Measurements from ENCODE around the gene NUP42. TPM values are rescaled to one million over a fixed set of nuclear protein-coding genes. Genes with fewer than 3 reads are reported as not detected.

Gene NUP42
- total and polyA plus RNA-seq, 2 donors from 2014 or later: 24.8 to 28.8 TPM

DNA sequence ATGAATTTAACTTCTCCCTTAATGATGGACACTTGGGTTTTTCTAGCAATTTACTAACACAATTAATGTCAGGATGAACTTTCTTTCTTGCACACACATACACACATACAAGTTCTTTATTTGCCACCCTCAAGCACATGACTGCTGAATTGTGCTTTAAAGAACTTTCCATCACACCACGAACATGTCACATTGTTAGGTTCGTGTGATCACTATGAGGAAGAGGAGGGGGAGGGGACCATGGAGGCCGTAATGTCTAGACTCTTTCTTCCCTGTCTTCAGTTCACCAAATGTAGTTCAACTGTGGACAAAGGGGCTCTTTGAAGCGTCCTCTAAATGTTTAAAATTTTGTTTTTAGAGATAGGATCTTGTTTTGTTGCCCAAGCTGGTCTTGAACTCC lies 31.0 kb downstream of the NUP42 start:
- peak overlapping the region in 1 of 2 donors; percentile 28 for H3K27ac ChIP-seq (ENCODE audit: low read depth in 2 of 2, low read length in 2 of 2)
- H3K4me1 ChIP-seq (ENCODE audit: control insufficient read depth in 2 of 3, insufficient read depth in 2 of 3, low read depth in 1 of 3, low read length in 3 of 3): peaks cover 5 to 10% (median 9%) of the 10 kb centered on the region in 3 donors

DNA sequence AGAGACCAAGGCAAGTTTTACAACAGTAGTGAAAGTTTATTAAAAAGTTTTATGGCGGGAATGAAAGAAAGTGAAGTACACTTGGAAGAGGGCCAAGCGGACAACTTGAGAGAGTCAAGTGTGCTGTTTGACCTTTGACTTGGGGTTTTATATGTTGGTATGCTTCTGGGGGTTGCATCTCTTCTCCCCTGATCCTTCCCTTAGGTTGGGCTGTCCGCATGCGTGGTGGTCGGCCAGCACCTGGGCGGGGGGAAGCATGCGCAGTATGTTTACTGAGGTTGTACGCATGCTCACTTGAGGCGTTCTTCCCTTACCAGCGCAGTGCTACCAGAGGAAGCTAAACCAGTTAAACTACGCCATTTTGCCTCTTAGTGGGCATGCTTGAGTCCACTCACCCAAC lies 31.9 kb downstream of the NUP42 start:
- Histone ChIP-seq H3K36me3 (ENCODE audit: control insufficient read depth in 2 of 3, insufficient read depth in 3 of 3, low read length in 3 of 3) (no peaks in the 10 kb centered on the region), H3K9ac (ENCODE audit: low read length in 3 of 3) (no peak overlapping the region), H3K4me1 (ENCODE audit: control insufficient read depth in 2 of 3, insufficient read depth in 2 of 3, low read depth in 1 of 3, low read length in 3 of 3) (peaks cover 5 to 10% (median 9%) of the 10 kb centered on the region in 3 donors), H3K27me3 (ENCODE audit: control insufficient read depth, insufficient read depth, low read length) (no peaks in the 10 kb centered on the region), H3K4me3 (ENCODE audit: low read length in 3 of 3) (no peak overlapping the region), H3K27ac (ENCODE audit: low read depth in 2 of 2, low read length in 2 of 2) (no peak overlapping the region), H3K9me3 (ENCODE audit: control insufficient read depth in 2 of 3, insufficient read depth in 1 of 3, low read length in 3 of 3) (no peaks in the 10 kb centered on the region)
- intact Hi-C loops (cut with DNase I): no loop called here
- TF ChIP-seq, protein P1, sequence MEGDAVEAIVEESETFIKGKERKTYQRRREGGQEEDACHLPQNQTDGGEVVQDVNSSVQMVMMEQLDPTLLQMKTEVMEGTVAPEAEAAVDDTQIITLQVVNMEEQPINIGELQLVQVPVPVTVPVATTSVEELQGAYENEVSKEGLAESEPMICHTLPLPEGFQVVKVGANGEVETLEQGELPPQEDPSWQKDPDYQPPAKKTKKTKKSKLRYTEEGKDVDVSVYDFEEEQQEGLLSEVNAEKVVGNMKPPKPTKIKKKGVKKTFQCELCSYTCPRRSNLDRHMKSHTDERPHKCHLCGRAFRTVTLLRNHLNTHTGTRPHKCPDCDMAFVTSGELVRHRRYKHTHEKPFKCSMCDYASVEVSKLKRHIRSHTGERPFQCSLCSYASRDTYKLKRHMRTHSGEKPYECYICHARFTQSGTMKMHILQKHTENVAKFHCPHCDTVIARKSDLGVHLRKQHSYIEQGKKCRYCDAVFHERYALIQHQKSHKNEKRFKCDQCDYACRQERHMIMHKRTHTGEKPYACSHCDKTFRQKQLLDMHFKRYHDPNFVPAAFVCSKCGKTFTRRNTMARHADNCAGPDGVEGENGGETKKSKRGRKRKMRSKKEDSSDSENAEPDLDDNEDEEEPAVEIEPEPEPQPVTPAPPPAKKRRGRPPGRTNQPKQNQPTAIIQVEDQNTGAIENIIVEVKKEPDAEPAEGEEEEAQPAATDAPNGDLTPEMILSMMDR (IDR thresholded peaks at IDR 0.05; ENCODE audit: borderline replicate concordance, extremely low read depth, insufficient read depth): no peak
- FAIRE-seq (no peak), DNase-seq (no peak)

More for the DNA sequence above, 31.0 kb downstream of the NUP42 start:
- Histone ChIP-seq H3K4me3 (ENCODE audit: low read length in 3 of 3) (no peak overlapping the region), H3K9ac (ENCODE audit: low read length in 3 of 3) (peak overlapping the region in 1 of 3 donors; percentile 4), H3K27me3 (ENCODE audit: control insufficient read depth, insufficient read depth, low read length) (no peaks in the 10 kb centered on the region), H3K9me3 (ENCODE audit: control insufficient read depth in 2 of 3, insufficient read depth in 1 of 3, low read length in 3 of 3) (no peaks in the 10 kb centered on the region), H3K36me3 (ENCODE audit: control insufficient read depth in 2 of 3, insufficient read depth in 3 of 3, low read length in 3 of 3) (no peaks in the 10 kb centered on the region)
- FAIRE-seq: no peak
- DNase-seq: no peak
- TF ChIP-seq, protein P1 (IDR thresholded peaks at IDR 0.05; ENCODE audit: borderline replicate concordance, extremely low read depth, insufficient read depth): no peak
- intact Hi-C loops (cut with DNase I): no loop called here

DNA sequence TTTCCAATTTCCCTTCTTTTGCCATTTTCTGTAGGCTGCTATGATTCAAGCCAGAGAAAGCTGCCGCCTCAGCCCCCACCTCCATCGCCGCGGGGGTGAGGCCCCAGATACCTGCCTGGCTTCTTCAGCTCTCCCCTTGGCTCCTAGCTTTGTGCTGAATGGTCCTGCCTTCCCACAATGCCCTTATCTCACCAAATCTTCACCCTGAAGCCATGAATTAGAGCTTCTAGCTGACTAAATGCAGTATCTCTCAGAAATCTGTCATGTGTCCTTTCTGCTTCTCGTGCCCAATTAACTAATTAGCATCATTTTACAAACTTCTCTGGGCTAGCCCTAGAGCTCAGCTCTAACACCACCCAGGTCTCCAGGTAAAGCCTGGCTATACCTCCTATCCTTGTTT lies 32.6 kb downstream of the NUP42 start:
- H3K27me3 ChIP-seq (ENCODE audit: control insufficient read depth, insufficient read depth, low read length): no peaks in the 10 kb centered on the region
- intact Hi-C loops (cut with DNase I): no loop called here
- H3K4me1 ChIP-seq (ENCODE audit: control insufficient read depth in 2 of 3, insufficient read depth in 2 of 3, low read depth in 1 of 3, low read length in 3 of 3): peaks cover 5 to 10% (median 9%) of the 10 kb centered on the region in 3 donors
- H3K36me3 ChIP-seq (ENCODE audit: control insufficient read depth in 2 of 3, insufficient read depth in 3 of 3, low read length in 3 of 3): no peaks in the 10 kb centered on the region
- TF ChIP-seq, protein P1 (IDR thresholded peaks at IDR 0.05; ENCODE audit: borderline replicate concordance, extremely low read depth, insufficient read depth): no peak
- no peak overlapping the region for H3K4me3 ChIP-seq (ENCODE audit: low read length in 3 of 3)
- H3K9me3 ChIP-seq (ENCODE audit: control insufficient read depth in 2 of 3, insufficient read depth in 1 of 3, low read length in 3 of 3): no peaks in the 10 kb centered on the region
- DNase-seq: no peak
- no peak overlapping the region for H3K9ac ChIP-seq (ENCODE audit: low read length in 3 of 3)
- FAIRE-seq: no peak
- no peak overlapping the region for H3K27ac ChIP-seq (ENCODE audit: low read depth in 2 of 2, low read length in 2 of 2)

DNA sequence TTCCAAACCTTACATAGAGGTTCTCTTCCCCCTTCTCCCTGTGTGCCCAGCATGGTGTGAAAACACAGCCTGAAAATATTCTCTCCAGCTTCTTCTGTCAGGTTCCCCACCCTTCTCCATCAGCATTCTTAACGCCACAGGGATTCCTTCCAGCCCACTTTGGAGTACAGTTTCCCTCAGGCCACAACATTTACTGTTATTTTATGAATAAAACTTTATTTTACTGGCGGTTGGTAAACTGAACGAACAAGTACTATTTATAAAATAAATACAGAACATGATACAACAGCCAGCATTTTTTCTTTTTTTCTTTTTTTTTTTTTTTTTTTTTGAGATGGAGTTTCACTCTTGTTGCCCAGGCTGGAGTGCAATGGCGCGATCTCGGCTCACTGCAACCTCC lies 33.1 kb downstream of the NUP42 start:
- Histone ChIP-seq H3K9me3 (ENCODE audit: control insufficient read depth in 2 of 3, insufficient read depth in 1 of 3, low read length in 3 of 3) (no peaks in the 10 kb centered on the region), H3K4me1 (ENCODE audit: control insufficient read depth in 2 of 3, insufficient read depth in 2 of 3, low read depth in 1 of 3, low read length in 3 of 3) (peaks cover 5 to 10% (median 9%) of the 10 kb centered on the region in 3 donors), H3K4me3 (ENCODE audit: low read length in 3 of 3) (no peak overlapping the region), H3K27me3 (ENCODE audit: control insufficient read depth, insufficient read depth, low read length) (no peaks in the 10 kb centered on the region), H3K27ac (ENCODE audit: low read depth in 2 of 2, low read length in 2 of 2) (no peak overlapping the region), H3K9ac (ENCODE audit: low read length in 3 of 3) (no peak overlapping the region), H3K36me3 (ENCODE audit: control insufficient read depth in 2 of 3, insufficient read depth in 3 of 3, low read length in 3 of 3) (no peaks in the 10 kb centered on the region)
- TF ChIP-seq, protein P1 (IDR thresholded peaks at IDR 0.05; ENCODE audit: borderline replicate concordance, extremely low read depth, insufficient read depth): no peak
- DNase-seq (no peak), FAIRE-seq (no peak)
- intact Hi-C loops (cut with DNase I): no loop called here
